ENCODE data around the gene CDC20.

CDC20 gene

DNA sequence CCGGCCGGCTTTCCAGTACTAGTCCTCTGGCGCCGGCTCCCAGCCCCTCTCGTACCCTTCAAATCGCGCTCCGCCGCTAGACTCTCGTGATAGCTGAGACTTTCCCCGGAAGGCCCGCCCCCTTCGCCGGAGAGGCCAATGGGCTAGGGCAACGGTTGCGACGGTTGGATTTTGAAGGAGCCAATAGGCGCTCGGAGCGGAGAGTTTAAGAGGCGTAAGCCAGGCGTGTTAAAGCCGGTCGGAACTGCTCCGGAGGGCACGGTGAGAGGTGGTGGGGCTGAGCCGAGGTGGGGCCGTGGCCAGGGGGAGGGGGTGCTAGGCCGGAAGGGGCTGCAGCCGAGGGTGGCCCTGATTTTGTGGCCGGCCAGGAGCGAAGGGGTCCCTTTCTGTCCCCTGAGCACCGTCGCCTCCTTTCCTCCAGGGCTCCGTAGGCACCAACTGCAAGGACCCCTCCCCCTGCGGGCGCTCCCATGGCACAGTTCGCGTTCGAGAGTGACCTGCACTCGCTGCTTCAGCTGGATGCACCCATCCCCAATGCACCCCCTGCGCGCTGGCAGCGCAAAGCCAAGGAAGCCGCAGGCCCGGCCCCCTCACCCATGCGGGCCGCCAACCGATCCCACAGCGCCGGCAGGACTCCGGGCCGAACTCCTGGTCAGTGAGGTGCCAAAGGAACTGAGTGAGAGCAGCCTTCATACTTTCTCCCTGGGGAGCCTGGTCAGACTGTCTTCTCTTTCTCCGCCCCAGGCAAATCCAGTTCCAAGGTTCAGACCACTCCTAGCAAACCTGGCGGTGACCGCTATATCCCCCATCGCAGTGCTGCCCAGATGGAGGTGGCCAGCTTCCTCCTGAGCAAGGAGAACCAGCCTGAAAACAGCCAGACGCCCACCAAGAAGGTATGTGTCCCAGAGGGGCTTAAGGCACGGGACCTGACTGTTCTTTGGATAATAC is at the start of gene CDC20:
Gene CDC20, plus strand, starts transcription at position 236 of the 948 bp plus-strand sequence. Its CDS starts 235 bp downstream, at position 471.
- peak; percentile 94 for DNase-seq (ENCODE audit: low read depth)

DNA sequence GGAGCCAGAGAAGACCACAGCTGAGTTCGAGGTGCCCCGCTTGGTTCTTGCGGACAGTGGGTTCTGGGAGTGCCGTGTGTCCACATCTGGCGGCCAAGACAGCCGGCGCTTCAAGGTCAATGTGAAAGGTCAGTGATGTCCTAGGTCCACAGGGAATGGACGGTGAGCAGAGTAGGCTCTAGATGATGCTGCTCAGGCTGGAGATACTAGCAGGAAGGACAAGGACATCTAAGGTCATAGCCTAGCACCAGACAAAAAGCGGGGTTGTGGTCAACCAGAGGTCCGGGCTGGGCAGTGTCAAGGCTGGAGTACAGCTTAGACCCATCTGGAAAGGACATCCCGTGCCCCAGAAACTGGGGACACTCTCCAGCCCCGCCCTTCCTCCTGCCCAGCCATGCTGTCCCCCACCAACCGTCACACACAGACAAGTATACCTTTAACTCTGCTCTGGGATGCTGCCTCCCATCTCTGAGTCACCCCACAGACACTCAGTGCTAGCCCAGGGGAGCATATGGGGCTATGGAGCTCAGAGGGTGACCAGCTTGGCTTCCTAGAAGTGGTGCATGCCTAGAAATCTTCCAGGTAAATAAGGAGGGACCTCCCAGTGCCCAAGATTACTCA is 49.3 kb upstream of the CDC20 start:
- no peak for DNase-seq (ENCODE audit: low read depth)

DNA sequence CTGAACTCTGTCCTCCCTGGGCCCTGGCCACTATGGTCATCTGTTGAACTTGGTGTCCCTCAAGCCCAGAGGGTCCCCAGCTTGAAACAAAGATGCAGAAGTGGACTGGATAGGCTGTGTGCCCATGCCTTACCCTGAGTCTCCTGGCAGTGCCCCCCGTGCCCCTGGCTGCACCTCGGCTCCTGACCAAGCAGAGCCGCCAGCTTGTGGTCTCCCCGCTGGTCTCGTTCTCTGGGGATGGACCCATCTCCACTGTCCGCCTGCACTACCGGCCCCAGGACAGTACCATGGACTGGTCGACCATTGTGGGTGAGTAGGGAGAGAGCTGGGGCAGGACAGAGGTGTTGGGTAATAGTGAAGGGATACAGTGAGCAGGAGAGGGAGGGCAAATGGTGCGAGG is 47.3 kb upstream of the CDC20 start:
- DNase-seq (ENCODE audit: low read depth) = no peak

DNA sequence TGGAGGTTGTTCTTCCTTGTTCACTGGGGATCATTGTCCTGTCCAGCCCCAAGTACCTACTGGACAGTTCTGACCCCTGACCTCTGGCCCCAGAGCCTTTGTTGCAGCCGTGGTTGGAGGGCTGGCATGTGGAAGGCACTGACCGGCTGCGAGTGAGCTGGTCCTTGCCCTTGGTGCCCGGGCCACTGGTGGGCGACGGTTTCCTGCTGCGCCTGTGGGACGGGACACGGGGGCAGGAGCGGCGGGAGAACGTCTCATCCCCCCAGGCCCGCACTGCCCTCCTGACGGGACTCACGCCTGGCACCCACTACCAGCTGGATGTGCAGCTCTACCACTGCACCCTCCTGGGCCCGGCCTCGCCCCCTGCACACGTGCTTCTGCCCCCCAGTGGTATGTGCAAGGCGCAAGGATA is 46.6 kb upstream of the CDC20 start:
- DNase-seq (ENCODE audit: low read depth) = no peak

DNA sequence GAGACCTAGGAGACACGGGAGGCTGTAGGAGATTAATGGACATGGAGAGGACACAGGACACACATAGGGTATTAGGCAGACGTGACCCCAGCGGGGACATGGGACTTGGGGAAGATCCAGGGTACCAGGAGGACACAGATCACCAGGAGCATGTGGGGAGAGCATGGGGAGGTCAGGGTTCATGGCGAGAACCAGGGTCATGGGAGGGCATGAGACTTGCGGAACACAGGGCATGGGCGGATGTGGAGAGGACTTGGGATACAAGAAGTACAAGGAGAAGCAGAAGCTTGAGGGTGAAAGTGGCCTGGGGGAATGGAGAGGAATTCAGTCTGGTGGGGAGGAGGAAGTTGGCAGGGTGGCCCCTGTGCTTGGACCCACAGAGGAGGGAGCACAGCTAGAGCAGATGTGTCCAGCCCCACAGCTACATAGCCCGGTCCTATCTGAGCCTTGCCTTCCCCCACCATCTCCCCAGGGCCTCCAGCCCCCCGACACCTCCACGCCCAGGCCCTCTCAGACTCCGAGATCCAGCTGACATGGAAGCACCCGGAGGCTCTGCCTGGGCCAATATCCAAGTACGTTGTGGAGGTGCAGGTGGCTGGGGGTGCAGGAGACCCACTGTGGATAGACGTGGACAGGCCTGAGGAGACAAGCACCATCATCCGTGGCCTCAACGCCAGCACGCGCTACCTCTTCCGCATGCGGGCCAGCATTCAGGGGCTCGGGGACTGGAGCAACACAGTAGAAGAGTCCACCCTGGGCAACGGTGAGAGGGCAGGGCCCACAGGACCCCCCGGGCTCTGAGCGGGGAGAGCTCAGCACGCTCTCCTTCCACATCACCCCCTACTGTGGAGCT is 45.9 kb upstream of the CDC20 start:
- DNase-seq (ENCODE audit: low read depth) = no peak

DNA sequence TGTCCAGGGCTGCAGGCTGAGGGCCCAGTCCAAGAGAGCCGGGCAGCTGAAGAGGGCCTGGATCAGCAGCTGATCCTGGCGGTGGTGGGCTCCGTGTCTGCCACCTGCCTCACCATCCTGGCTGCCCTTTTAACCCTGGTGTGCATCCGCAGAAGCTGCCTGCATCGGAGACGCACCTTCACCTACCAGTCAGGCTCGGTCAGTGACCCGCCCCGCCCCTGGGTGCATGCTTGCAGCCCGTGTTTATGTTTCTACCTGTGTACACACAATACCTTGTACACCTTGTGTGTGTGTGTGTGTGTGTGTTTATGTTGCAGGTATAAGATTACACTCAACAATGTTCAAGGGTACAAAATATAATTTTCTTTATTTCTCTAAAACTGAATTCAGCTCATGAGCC is 45.0 kb upstream of the CDC20 start:
- DNase-seq (ENCODE audit: low read depth) = no peak

DNA sequence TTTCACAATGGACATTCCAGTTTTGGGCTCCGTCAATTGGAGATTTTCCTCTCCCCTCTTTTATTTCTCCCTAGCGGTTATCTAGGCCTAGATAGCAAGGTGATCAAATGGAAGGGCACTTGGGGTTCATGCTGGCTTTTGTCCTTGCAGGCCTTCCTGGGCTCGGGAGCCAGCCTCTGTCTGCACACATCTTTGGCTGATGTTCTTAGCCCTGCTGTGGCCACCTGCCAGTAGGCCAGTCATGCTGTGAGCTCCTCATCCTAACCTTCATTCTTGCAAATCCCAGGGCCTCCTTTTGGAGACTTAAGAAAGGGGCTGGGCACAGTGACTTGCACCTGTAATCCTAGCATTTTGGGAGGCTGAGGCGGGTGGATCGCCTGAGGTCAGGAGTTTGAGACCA is 44.5 kb upstream of the CDC20 start:
- no peak for DNase-seq (ENCODE audit: low read depth)

DNA sequence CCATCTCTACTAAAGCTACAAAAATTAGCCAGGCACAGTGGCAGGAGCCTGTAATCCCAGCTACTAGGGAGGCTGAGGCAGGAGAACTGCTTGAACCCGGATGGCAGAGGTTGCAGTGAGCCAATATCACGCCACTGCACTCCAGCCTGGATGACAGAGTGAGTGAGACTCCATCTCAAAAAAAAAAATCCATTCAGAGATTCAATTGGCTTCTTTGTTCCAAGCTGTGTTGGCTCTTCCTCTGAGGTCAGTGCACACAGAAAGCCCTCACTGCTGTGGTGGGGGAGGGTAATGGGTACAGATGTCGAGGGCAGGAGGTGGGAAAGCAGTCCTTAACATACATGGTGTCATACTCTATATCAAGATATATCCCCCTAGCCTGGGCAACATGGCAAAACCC is 43.3 kb upstream of the CDC20 start:
- no peak for DNase-seq (ENCODE audit: low read depth)

DNA sequence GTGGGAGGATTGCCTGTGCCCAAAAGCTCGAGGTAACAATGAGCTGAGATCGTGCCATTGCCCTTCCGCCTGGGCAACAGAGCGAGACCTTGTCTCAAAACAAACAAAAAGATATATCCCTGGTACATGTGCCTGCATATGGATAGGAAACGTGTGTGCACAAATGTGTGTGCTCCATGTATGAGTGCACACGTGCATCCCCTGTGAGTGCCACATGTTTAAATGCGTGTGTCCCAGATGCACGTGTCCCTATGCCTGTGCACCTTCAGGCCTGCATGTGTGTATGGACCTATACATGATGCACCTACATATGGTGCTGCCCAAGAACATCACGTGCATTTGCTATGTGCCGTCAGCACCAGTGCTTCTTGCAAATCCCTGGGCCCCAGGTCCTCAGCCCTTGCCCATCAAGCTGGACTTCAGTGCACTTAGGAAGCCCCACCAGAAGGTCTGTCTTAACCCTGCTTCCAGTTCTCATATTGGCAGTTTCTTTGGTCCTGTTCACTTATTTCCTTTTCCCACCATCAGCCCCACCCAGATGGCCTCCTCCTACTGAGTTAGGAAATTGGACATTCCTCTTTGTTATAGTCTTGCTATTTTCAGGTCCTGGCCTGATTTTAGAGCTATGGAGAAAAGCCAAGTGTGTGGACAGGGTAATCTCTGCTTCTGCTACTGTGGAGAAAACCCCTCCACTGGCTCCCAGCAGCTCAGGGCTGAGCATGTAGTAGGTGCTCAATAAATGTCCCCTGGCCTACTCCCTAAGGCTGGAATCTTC is 42.6 kb upstream of the CDC20 start:
- no peak for DNase-seq (ENCODE audit: low read depth)

DNA sequence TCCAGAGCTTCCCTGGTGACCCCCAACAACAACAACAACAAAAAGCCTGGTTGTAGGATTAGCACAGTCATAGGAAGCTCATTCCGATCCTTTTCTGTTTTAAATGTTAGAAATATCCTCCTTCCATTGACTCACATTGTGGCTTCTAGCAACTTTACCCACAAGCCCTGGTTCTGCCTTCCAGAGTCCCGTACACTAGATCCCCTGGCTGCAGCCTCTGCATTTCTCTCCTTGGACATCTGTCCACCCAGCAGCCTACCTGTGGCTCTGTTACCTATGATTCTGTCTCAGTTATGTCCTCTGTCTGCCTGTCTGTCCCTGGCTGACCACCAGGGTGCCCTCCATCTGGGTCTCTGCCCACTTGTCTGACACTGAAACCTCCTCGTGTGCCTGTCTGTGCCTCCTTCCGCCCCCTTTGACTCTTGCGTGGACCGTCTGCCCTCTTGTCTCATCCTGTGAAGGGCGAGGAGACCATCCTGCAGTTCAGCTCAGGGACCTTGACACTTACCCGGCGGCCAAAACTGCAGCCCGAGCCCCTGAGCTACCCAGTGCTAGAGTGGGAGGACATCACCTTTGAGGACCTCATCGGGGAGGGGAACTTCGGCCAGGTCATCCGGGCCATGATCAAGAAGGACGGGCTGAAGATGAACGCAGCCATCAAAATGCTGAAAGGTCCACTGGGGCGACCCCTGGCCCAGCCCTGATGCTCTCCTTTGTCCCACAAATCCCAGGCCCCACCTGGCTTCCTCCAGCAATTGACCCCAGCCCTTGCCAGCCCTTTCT is 41.9 kb upstream of the CDC20 start:
- no peak for DNase-seq (ENCODE audit: low read depth)

DNA sequence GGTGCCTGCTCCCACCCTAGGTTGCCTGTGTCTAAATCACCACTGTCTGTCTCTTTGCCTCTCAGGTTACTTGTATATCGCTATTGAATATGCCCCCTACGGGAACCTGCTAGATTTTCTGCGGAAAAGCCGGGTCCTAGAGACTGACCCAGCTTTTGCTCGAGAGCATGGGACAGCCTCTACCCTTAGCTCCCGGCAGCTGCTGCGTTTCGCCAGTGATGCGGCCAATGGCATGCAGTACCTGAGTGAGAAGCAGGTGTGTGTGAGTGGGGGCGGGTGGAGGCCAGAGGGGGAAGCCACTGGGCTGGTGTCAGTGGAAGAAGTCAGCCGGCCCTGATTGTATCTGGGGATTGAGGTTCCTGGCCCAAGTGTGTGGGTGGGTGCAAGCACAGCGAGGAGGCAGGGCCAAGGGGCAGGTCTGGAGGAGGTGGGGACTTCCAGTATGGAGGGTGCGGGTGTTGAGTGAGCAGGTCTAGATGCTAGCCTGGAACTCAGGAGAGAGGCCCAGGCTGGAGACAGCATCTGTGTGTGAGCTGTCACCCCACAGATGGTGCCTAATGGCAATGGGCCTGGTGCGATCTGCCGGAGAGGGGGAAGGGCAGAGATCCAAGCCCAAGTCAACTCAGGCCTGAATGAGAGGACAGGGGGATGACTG is 40.8 kb upstream of the CDC20 start:
- DNase-seq (ENCODE audit: low read depth) = no peak

DNA sequence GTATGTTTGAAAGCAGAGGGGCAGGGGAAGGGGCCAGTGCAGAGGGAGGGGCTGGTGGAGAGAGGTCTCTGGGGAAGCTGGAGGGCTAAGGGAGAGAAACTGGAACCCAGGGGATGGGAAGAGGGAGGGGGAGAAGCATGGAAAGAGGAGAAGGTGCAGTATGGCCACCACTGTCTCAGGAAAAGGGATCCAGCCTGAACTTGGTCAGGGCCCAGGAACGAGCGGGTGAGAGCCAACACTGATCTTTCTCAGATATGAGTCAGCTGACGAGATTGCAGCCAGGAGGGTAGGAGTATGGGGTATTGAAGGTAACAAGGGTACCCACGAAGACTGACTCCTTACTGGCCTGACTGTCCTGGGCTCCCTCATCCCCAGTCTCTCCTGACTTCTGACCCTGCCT is 40.0 kb upstream of the CDC20 start:
- DNase-seq (ENCODE audit: low read depth) = no peak

DNA sequence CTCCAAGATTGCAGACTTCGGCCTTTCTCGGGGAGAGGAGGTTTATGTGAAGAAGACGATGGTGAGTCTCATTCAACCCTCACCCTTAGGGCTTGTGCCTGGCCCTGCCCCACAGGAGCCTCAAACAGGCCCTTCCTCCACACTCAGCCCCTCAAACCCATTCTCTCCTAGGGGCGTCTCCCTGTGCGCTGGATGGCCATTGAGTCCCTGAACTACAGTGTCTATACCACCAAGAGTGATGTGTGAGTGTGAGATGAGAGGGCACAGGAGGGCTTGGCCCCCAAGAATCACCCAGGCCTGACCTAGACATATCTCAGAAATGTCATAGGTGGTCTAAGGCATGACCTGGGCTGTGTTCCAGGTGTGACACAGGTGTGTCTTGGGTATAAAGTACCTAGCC is 39.5 kb upstream of the CDC20 start:
- no peak for DNase-seq (ENCODE audit: low read depth)

DNA sequence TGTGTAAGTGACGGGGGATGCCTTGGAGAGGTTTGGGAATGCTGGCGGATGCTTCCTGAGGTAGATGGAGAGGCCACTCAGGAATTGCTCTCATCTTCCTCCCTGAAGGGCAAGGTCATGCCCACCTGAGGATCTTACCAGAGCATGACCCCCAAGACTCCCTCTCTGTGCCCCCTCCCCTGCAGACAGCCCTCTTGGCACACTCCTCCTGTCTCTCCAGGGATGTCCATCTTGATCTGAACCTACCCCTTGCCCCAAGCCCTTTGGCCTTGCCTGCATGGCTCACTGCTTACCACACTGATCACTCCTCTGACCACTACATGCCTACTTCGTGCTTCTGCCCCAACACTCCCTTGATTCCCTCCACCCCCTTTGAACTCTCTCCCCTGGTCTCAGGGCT is 39.0 kb upstream of the CDC20 start:
- DNase-seq (ENCODE audit: low read depth) = no peak

DNA sequence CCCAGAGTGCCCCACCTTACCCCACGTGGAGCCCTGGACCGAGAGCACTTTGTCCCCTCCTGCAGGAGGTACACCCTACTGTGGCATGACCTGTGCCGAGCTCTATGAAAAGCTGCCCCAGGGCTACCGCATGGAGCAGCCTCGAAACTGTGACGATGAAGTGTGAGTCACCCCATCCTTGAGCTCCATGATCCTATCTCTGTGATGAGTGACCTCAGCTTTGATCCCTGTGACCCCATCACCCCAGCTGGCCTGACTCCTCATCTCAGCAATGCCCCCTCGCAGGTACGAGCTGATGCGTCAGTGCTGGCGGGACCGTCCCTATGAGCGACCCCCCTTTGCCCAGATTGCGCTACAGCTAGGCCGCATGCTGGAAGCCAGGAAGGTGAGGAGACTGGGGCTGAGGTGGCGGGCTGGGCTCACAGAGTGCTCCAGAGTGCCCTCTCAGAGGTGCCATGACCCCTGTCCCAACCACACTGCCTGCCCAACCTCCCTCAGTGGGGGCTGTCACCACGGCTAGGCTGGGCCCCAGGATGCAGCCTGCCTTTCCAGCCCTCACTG is 37.4 kb upstream of the CDC20 start:
- no peak for DNase-seq (ENCODE audit: low read depth)

DNA sequence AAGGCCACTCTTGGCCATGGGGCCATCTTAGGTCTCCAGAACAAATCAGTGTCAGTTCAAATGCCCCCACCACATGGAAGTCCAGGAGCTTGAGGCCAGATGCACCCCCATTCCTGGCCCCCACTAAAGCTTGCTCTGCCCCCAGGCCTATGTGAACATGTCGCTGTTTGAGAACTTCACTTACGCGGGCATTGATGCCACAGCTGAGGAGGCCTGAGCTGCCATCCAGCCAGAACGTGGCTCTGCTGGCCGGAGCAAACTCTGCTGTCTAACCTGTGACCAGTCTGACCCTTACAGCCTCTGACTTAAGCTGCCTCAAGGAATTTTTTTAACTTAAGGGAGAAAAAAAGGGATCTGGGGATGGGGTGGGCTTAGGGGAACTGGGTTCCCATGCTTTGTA is 36.3 kb upstream of the CDC20 start:
- no peak for DNase-seq (ENCODE audit: low read depth)

DNA sequence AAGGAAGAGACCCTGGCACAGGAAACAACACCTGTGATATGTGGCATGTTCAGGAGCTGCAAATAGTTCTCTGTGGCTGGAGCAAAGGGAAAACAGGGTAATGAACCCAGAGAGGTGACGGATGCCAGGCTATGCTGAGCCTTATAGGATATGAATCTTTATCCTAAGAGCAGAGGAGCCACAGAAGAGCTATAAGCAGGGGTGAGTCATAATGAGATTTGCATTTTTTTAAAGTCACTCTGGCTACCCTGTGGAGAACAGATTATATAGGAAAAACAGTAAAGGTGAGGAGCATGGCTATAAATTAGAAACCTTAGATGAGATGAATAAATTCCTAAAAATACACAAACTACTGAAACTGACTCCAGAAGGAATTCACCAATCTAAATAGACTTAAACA is 34.0 kb upstream of the CDC20 start:
- no peak for DNase-seq (ENCODE audit: low read depth)

DNA sequence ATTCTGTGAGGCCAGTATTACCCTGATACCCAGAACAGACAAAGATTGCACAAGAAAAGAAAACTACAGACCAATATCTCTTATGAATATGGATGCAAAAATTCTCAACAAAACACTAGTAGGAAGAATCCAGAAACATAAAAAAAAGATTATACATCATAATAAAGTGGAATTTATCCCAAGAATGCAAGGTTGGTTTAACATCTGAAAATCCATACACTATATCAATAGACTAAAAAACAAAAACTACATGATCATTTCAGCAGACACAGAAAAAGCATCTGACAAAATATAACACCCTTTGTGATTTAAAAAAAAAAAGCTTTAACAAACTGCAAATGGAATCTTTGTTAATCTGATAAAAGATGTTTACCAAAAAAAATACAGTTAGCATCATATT is 33.4 kb upstream of the CDC20 start:
- DNase-seq (ENCODE audit: low read depth) = no peak

DNA sequence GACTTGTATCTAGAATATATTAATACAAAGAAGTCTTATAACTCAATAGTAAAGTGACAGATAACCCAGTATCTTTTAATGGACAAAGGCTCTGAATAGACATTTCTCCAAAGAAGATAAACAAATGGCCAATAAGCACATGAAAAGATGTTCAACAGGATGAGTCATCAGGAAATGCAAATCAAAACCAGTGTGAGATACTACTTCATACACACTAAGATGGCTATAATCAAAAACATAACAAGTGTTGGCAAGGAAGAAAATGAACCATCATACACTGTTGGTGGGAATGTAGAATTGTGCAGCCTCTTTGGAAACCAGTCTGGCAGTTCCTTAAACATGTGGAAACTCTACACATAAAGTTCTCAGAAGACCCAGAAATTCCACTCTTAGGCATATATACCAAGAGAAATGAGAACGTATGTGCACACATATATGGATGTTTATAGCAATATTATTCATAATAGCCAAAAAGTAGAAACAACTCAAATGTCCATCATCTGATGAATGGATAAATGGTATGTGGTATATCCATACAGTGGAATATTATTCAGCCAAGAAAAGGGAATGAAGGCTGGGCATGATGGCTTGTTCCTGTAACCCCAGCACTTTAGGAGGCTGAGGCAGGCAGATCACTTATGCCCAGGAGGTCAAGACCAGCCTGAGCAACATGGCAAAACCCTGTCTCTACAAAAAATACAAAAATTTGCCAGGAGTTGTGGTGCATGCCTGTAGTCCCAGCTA is 31.1 kb upstream of the CDC20 start:
- no peak for DNase-seq (ENCODE audit: low read depth)

All from CMK (cell line).